ENCODE results near the gene FYB1. TPM values are rescaled to one million over a fixed set of nuclear protein-coding genes. Genes with fewer than 3 reads are reported as not detected.

Gene FYB1
- total RNA-seq, 1 experiment from 2014 or later, result 0.42 TPM

GRCh38 chr5:39100301-39100850 lies 119.0 kb downstream of the FYB1 start (continued):
- no peak for TF ChIP-seq CTCF (IDR thresholded peaks at IDR 0.05 in 2 of 3, conservative IDR thresholded peaks at IDR 0.05 in 1 of 3; ENCODE audit: borderline replicate concordance in 1 of 3, insufficient read depth in 1 of 3, low read depth in 2 of 3, low read length in 2 of 3)
- TF ChIP-seq RAD21 (IDR thresholded peaks at IDR 0.05; ENCODE audit: low read depth), result no peak

GRCh38 chr5:39099831-39100230 lies 119.5 kb downstream of the FYB1 start:
- H4K20me1 ChIP-seq (ENCODE audit: insufficient read depth), result no peaks in the 10 kb centered on the region
- no peak overlapping the region for H3K9ac ChIP-seq (ENCODE audit: low read length)
- TF ChIP-seq SP1 (IDR thresholded peaks at IDR 0.05; ENCODE audit: low read depth) (no peak), RAD21 (IDR thresholded peaks at IDR 0.05; ENCODE audit: low read depth) (no peak), SIN3A (IDR thresholded peaks at IDR 0.05; ENCODE audit: low read depth) (no peak), TCF7L2 (IDR thresholded peaks at IDR 0.05; ENCODE audit: borderline replicate concordance, extremely low read depth, insufficient read depth, insufficient read length) (no peak), ELF1 (IDR thresholded peaks at IDR 0.05; ENCODE audit: borderline replicate concordance, low read depth) (no peak), SRF (IDR thresholded peaks at IDR 0.05; ENCODE audit: low read depth) (no peak), YY1 (IDR thresholded peaks at IDR 0.05; ENCODE audit: extremely low read depth, insufficient replicate concordance, low read depth, low read length) (no peak), EGR1 (IDR thresholded peaks at IDR 0.05; ENCODE audit: low read depth) (no peak), CEBPB (IDR thresholded peaks at IDR 0.05; ENCODE audit: low read depth) (no peak), CTCF (IDR thresholded peaks at IDR 0.05 in 2 of 3, conservative IDR thresholded peaks at IDR 0.05 in 1 of 3; ENCODE audit: borderline replicate concordance in 1 of 3, insufficient read depth in 1 of 3, low read depth in 2 of 3, low read length in 2 of 3) (no peak), JUND (IDR thresholded peaks at IDR 0.05) (no peak), EZH2 (IDR thresholded peaks at IDR 0.05) (no peak), ZBTB33 (IDR thresholded peaks at IDR 0.05; ENCODE audit: extremely low read depth, insufficient replicate concordance, low read length) (no peak)
- TF ChIP-seq, protein P1, sequence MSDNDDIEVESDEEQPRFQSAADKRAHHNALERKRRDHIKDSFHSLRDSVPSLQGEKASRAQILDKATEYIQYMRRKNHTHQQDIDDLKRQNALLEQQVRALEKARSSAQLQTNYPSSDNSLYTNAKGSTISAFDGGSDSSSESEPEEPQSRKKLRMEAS (IDR thresholded peaks at IDR 0.05), result no peak
- H3K4me1 ChIP-seq (ENCODE audit: control insufficient read depth in 1 of 2, insufficient read depth in 2 of 2, low read length in 2 of 2), result peaks cover 0 to 26% of the 10 kb centered on the region in 2 experiments; a peak in 2 of 4 replicates
- BruUV-seq (replicated peaks), result no TSS peak
- ChIA-PET POLR2A (interaction anchor here (0.8 kb wide), 1 partner anchor 11 kb away, joined by 3 read pairs; no protein-coding TSS in a partner anchor), RAD21 (ENCODE audit: low non-redundant PET in 1 of 2, low total read pairs in 2 of 2, uncharacterized antibody in 2 of 2, unreplicated experiment in 2 of 2) (no interaction called here), CTCF (interaction anchor here (1.6 kb wide), 1 partner anchor 20 kb away, joined by 5 read pairs; no protein-coding TSS in a partner anchor)
- H3K9me2 ChIP-seq (ENCODE audit: insufficient read depth), result no peaks in the 10 kb centered on the region
- no peaks in the 10 kb centered on the region for H3K79me2 ChIP-seq (ENCODE audit: insufficient read depth, low read length)
- H3K9me3 ChIP-seq (ENCODE audit: control insufficient read depth in 1 of 2, insufficient read depth in 1 of 2, low read depth in 1 of 2, low read length in 2 of 2), result no peaks in the 10 kb centered on the region
- H3K36me3 ChIP-seq (ENCODE audit: control insufficient read depth in 1 of 2, insufficient read depth in 2 of 2, low read length in 2 of 2), result no peaks in the 10 kb centered on the region
- intact Hi-C loops (cut with micrococcal nuclease), result no loop called here
- no peak overlapping the region for H3K4me2 ChIP-seq (ENCODE audit: low read length)
- no peaks in the 10 kb centered on the region for H3K27me3 ChIP-seq (ENCODE audit: insufficient read depth, low read length)
- H2AFZ ChIP-seq (ENCODE audit: low read depth, low read length, poor library complexity, severe bottlenecking), result no peak overlapping the region
- no peak overlapping the region for H3K27ac ChIP-seq (ENCODE audit: low read depth, low read length)
- DNase-seq (ENCODE audit: low read depth, low spot score) (no peak), ATAC-seq (no peak)
- H3K4me3 ChIP-seq (replicated peaks in 1 of 2; ENCODE audit: low read depth in 1 of 2, low read length in 2 of 2), result no peak overlapping the region

Measured in HCT116 (cell line).